AG08395 (cell line): Measurements from ENCODE around the gene CSNK1D.
"Not testable (repeated sequence)": the region's sequence is repeated elsewhere in the genome, so short reads cannot be mapped to it uniquely, and the experiment has no call there.

Experiments used
- DNase-seq: peaks from one replicate; pipeline ENCODE4 v3.0.0; 2012; ENCODE audit warnings: mixed read lengths, low spot score

Gene CSNK1D

GRCh38 chr17:82193050-82193449 lies 80.5 kb downstream of the CSNK1D start:
- DNase-seq = not testable (repeated sequence)
